Measurements from ENCODE around the gene RTN4RL1.
A peak's percentile ranks its signal among the peaks of the same experiment; 100 is the strongest.

RTN4RL1 gene

GRCh38 chr17:2049333-2050299 is 24.5 kb upstream of the RTN4RL1 start:
- H3K4me3 ChIP-seq (ENCODE audit: low read depth, low read length) = peak overlapping the region; percentile 57
- TF ChIP-seq CTCF (IDR thresholded peaks at IDR 0.05; ENCODE audit: borderline replicate concordance, insufficient read depth, low read depth, low read length) = no peak

GRCh38 chr17:2048805-2049204 is 23.7 kb upstream of the RTN4RL1 start:
- H3K4me3 ChIP-seq (ENCODE audit: low read depth, low read length) = no peak overlapping the region
- no peak for TF ChIP-seq CTCF (IDR thresholded peaks at IDR 0.05; ENCODE audit: borderline replicate concordance, insufficient read depth, low read depth, low read length)

- TF ChIP-seq CTCF (IDR thresholded peaks at IDR 0.05; ENCODE audit: borderline replicate concordance, insufficient read depth, low read depth, low read length) = no peak
- no peak overlapping the region for H3K4me3 ChIP-seq (ENCODE audit: low read depth, low read length)
These were observed 22.5 kb upstream of the RTN4RL1 start for GRCh38 chr17:2047590-2047989.

- no peak overlapping the region for H3K4me3 ChIP-seq (ENCODE audit: low read depth, low read length)
- TF ChIP-seq CTCF (IDR thresholded peaks at IDR 0.05; ENCODE audit: borderline replicate concordance, insufficient read depth, low read depth, low read length) = no peak
These were observed 19.2 kb upstream of the RTN4RL1 start for GRCh38 chr17:2044263-2044894.

- TF ChIP-seq CTCF (IDR thresholded peaks at IDR 0.05; ENCODE audit: borderline replicate concordance, insufficient read depth, low read depth, low read length) = no peak
- H3K4me3 ChIP-seq (ENCODE audit: low read depth, low read length) = no peak overlapping the region
These were observed 18.7 kb upstream of the RTN4RL1 start for GRCh38 chr17:2043785-2044184.

- peak; percentile 12; the same call in 1 of the 2 replicates for TF ChIP-seq CTCF (IDR thresholded peaks at IDR 0.05; ENCODE audit: borderline replicate concordance, insufficient read depth, low read depth, low read length)
- peak overlapping the region; percentile 91 for H3K4me3 ChIP-seq (ENCODE audit: low read depth, low read length)
These were observed 17.8 kb upstream of the RTN4RL1 start for GRCh38 chr17:2042933-2043332.
